ENCODE results near the gene ZNF74.

GRCh38 chr22:20444325-20444724, 50.4 kb downstream of the ZNF74 start:
- TF ChIP-seq CTCF (conservative IDR thresholded peaks at IDR 0.05) = no peak
- no peak for TF ChIP-seq ZFX (IDR thresholded peaks at IDR 0.05)
